ENCODE measurements around the gene TES.
A peak's percentile ranks its signal among the peaks of the same experiment; 100 is the strongest.

The TES gene

DNA sequence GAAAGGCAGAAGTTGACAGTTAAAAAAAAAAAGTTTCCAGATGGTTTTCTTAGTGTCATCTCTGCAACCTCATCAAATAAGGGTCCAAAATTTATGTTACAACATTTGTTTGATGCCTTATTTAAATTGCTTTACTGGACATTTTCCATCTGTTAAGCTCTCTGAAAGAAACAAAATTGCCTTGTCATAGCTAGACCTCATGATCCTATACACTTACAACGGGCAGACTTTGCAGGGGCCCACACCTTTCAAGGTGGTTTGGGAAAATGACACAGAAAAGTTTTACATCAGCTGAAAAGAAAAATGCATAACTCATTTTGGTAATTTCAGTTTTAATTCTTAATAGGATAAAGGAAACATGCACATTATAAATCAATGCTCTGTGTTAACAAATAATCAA lies 1.4 kb upstream of the TES start:
- Mint-ChIP-seq H3K4me3 (no peak overlapping the region), H3K9me3 (no peaks in the 10 kb centered on the region), H3K27me3 (no peaks in the 10 kb centered on the region), H3K36me3 (peaks cover 1% of the 10 kb centered on the region), H3K27ac (no peak overlapping the region), H3K4me1 (peaks cover 13% of the 10 kb centered on the region)
- DNase-seq (ENCODE audit: low spot score in 2 of 2) (no peak), ATAC-seq (ENCODE audit: low read depth) (no peak)

DNA sequence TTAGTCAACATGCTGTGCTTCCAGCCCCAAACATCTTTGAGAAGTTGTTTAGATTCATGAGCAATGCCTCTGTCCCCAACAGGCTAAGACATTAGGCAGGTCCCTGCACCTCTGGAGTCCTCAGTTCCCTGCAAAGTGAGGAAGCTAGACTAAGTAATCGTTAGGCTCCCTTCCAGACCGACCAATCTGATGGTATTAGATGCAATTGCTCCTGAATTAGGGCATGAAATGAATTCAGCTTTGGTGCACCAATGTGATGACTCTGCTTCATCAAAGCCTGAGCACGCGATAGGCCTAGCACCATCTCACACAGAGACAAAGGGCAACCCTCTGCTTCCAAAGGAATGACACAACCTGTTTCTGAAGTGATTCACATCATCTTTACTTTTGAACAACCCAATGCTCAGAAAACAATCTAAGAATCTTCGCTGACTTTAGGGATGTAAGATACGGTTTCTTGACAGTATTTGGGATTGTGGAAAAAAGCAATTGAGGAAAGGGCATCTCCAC lies 723 bp upstream of the TES start:
- no peaks in the 10 kb centered on the region for H3K27me3 Mint-ChIP-seq
- H3K9me3 Mint-ChIP-seq = no peaks in the 10 kb centered on the region
- no peak for DNase-seq (ENCODE audit: low spot score in 2 of 2)
- ATAC-seq (ENCODE audit: low read depth) = no peak
- peaks cover 14% of the 10 kb centered on the region for H3K4me1 Mint-ChIP-seq
- H3K4me3 Mint-ChIP-seq = peak overlapping the region; percentile 95
- peaks cover 2% of the 10 kb centered on the region for H3K36me3 Mint-ChIP-seq
- peak overlapping the region; percentile 15 for H3K27ac Mint-ChIP-seq

DNA sequence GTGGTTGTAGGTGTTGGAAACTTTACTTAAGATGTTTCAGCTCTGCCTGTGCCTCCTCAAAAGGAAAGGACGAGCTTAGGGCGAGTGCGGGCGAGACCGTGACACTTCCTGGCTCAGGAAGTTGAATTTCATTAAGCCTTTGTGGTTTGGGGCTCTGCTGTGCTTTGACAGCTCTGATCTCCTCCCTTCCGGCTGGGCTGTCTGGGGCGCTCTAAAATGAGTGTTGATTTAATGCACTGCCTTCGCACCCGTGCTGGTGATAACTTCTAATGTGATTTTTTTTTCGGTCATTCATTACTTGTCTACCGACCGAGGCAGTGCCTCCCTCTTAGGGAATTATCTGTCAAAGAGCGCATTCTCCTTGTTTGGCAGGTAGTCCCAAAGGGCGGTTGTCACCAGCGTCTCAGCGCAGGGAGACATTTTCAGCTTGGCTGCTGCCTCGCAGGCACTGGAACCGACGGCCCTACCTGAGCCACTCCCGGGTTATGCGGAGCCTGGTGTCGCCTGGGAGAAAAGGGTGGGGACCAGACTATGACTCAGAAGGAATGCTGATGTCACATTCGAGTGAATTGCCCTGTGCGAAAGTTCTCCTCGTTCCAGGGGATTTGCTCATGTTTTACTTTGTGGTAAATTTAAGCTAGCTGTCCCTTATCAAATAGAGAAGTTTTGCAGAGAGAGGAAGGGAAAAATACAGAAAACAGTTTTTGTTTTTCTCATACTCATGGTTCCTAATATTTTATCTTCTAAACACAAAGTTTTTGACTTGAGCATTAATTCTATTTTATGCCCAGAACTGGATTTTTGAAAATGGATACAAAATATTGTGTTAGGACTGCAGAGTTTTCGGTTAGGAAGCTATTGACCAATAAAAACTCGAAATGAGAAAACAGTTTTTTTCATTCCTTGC lies 920 bp downstream of the TES start:
- peaks cover 23% of the 10 kb centered on the region for H3K4me1 Mint-ChIP-seq

DNA sequence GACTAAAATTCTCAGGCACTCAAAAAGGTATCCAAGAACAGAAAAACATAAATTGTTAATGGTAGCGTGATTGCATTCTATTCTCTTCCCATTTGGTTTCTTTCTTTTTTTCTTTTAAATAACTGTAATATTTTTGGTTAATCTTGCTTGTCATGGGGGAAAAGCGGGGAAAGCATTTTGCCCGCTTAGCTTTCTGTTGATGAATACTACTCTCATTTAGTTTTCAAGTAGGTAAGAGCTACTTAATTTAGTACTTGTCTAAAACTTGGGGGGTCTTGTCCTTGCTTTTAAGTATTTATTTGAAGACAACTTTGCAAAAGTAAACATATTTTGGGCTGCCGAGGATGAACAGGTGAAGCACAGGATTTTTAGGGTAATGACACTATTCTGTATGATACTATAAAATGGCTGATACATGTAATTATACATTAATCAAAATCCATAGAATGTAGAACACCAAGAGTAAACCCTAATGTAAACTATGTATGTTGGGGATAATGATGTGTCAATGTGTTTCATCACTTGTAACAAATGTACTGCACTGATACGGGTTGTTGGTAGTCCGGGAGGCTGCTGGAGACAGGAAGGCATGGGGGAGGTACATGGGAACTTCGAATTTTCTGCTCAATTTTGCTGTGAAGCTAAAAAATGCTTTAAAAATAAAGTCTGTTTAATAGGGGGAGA lies 1.7 kb downstream of the TES start:
- Mint-ChIP-seq H3K27ac (peak overlapping the region; percentile 92), H3K36me3 (peaks cover 9% of the 10 kb centered on the region), H3K9me3 (no peaks in the 10 kb centered on the region), H3K4me1 (peaks cover 25% of the 10 kb centered on the region), H3K27me3 (no peaks in the 10 kb centered on the region), H3K4me3 (peak overlapping the region; percentile 95)
- ATAC-seq (ENCODE audit: low read depth) = no peak
- DNase-seq (ENCODE audit: low spot score in 2 of 2) = no peak

More for the DNA sequence above, 920 bp downstream of the TES start:
- Mint-ChIP-seq H3K36me3 (peaks cover 9% of the 10 kb centered on the region), H3K27ac (peak overlapping the region; percentile 92), H3K4me3 (peak overlapping the region; percentile 95), H3K9me3 (no peaks in the 10 kb centered on the region), H3K27me3 (no peaks in the 10 kb centered on the region)
- peak; percentile 33 to 40 for DNase-seq (ENCODE audit: low spot score in 2 of 2)
- ATAC-seq (ENCODE audit: low read depth) = peak; percentile 79

GRCh38 chr7:116212869-116213268 lies 2.5 kb downstream of the TES start:
- ATAC-seq (ENCODE audit: low read depth) = no peak
- Mint-ChIP-seq H3K27me3 (no peaks in the 10 kb centered on the region), H3K27ac (peak overlapping the region; percentile 92), H3K4me3 (peak overlapping the region; percentile 95), H3K36me3 (peaks cover 9% of the 10 kb centered on the region), H3K9me3 (no peaks in the 10 kb centered on the region), H3K4me1 (peaks cover 28% of the 10 kb centered on the region)
- no peak for DNase-seq (ENCODE audit: low spot score in 2 of 2)

DNA sequence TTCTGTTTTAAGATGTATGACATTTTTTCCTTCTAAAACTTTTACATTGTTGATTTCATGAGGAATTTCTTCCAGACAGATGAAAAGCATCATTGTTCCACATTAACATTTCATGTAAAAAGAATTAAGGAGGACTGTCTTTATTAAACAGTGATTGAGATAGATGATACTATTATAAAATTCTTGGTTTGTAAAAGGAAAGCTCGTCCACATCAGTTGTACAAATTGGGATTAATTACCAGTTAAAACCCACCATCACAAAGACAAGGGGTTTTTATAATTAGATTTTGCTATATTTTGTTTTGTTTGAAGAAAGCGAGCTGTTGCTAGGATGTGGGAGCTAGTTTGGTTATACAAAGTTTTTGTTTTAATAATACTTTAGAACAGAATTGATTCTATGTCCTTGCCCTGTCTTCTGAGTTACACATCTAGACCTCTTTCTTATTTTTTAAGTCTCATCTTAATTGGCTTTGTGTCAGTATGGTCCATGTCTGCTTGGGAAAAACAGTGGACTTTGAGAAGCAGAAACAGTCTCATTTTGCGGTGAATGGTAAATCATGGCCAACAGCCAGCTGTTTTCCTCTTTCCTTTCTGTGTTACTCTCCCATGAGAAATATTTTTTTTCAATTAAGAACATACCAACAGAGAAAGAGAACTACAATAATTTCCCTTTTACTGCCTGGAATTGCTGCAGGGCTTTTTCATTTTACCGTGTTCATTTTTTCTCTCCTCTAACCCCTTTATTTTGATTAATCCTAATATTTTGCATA lies 3.2 kb downstream of the TES start:
- no peaks in the 10 kb centered on the region for H3K27me3 Mint-ChIP-seq
- peak overlapping the region; percentile 46 for H3K4me3 Mint-ChIP-seq
- H3K36me3 Mint-ChIP-seq = peaks cover 9% of the 10 kb centered on the region
- no peaks in the 10 kb centered on the region for H3K9me3 Mint-ChIP-seq
- no peak for DNase-seq (ENCODE audit: low spot score in 2 of 2)
- H3K4me1 Mint-ChIP-seq = peaks cover 30% of the 10 kb centered on the region
- no peak for ATAC-seq (ENCODE audit: low read depth)
- H3K27ac Mint-ChIP-seq = no peak overlapping the region

DNA sequence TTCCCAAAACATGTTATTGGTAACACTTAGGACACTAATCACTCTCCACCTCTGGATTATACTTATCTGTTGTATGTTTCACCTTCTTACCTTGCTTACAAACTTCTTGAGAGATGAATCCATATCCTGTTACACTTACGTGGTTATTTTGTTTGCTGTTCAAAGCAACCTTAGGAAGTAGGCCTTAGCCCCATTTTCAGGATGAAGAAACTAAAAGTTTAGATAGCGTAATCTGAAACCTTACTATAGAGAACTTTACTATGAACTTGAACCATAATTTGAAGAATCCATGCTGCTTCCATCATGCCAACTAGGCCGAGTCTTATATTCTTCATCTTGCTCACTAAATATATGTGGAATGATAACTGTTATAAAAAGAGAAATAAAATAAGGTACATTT lies 4.6 kb downstream of the TES start:
- ATAC-seq (ENCODE audit: low read depth) = no peak
- DNase-seq (ENCODE audit: low spot score in 2 of 2) = no peak
- Mint-ChIP-seq H3K36me3 (peaks cover 9% of the 10 kb centered on the region), H3K9me3 (no peaks in the 10 kb centered on the region), H3K27me3 (no peaks in the 10 kb centered on the region), H3K4me3 (no peak overlapping the region), H3K27ac (no peak overlapping the region), H3K4me1 (peaks cover 38% of the 10 kb centered on the region)

DNA sequence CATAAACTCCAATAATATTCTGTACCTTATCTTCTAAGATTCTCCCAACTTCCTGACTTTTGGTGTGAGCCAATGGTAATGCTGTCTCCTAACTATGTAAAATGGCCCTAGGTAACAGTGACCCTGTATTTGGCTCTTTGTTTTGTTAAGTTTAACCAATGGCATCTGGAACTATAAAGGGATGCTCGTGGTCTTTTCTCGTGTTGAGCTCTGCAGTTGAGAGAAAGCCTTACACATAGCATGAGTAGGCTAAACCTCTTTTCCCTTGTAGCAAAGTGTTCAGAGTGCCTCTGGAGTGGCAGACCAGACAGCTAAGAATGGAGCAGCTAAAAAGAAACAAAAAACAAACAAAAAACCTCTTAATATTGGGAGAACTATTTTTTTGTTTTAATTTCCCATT lies 5.2 kb downstream of the TES start:
- H3K27ac Mint-ChIP-seq = peak overlapping the region; percentile 38

GRCh38 chr7:116216956-116217571 lies 6.7 kb downstream of the TES start:
- Mint-ChIP-seq H3K4me1 (peaks cover 47% of the 10 kb centered on the region), H3K27ac (no peak overlapping the region), H3K27me3 (no peaks in the 10 kb centered on the region), H3K4me3 (no peak overlapping the region), H3K9me3 (no peaks in the 10 kb centered on the region), H3K36me3 (peaks cover 8% of the 10 kb centered on the region)
- no peak for DNase-seq (ENCODE audit: low spot score in 2 of 2)
- ATAC-seq (ENCODE audit: low read depth) = no peak

More for the DNA sequence above, 5.2 kb downstream of the TES start:
- Mint-ChIP-seq H3K9me3 (no peaks in the 10 kb centered on the region), H3K4me1 (peaks cover 40% of the 10 kb centered on the region), H3K36me3 (peaks cover 7% of the 10 kb centered on the region), H3K27me3 (no peaks in the 10 kb centered on the region), H3K4me3 (no peak overlapping the region)
- ATAC-seq (ENCODE audit: low read depth) (no peak), DNase-seq (ENCODE audit: low spot score in 2 of 2) (no peak)

DNA sequence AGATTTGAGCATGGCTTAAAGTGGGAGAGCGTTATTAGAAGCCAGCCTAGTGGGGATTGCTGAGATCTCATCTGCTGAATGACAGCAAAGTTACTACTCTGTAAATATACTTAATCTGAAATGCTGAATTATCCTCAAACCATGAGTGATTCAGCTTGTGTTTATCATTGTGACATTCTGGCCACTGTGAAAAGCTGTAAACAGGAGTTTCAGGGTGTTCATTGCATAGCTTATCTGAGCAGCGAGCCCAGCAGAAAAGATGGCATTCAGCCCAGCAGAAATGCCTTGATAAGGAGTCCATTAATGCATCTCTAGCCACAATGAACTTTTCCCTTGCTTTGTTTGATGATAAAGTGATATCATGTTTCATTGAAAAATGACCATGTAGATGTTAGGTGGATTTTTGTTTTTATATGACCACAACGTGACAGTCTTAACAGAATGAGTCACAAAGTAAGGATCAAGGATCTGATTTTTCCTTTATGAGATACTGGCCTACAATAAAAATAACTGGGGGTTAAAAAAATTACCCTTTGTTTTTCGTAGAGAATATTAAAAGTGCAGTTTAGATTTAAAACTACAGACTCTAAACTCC lies 7.8 kb downstream of the TES start:
- DNase-seq (ENCODE audit: low spot score in 2 of 2) (no peak), ATAC-seq (ENCODE audit: low read depth) (no peak)
- no peaks in the 10 kb centered on the region for H3K27me3 Mint-ChIP-seq

DNA sequence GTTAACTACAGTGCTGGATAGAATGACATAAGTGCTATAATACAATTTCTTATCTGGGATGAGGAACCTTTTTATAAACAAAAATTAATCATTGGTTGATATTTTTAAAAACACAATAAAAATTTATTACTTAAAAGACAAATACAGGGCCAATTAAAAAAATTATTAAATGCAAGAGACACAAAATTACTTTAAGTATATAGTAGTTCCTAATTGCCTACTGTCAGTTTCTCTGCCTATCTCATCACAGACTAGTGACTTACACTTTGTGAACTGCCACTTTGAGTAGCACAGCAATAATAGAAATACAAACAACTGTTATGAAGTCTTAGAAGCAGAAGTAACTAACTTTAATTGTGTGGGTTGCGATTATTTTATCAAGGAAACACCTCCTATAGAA lies 8.4 kb downstream of the TES start:
- Mint-ChIP-seq H3K4me3 (no peak overlapping the region), H3K27me3 (no peaks in the 10 kb centered on the region), H3K4me1 (peaks cover 45% of the 10 kb centered on the region), H3K27ac (no peak overlapping the region), H3K9me3 (no peaks in the 10 kb centered on the region), H3K36me3 (peaks cover 11% of the 10 kb centered on the region)
- no peak for DNase-seq (ENCODE audit: low spot score in 2 of 2)
- ATAC-seq (ENCODE audit: low read depth) = no peak

More for the DNA sequence above, 7.8 kb downstream of the TES start:
- Mint-ChIP-seq H3K27ac (peak overlapping the region; percentile 12), H3K36me3 (peaks cover 11% of the 10 kb centered on the region), H3K4me3 (no peak overlapping the region), H3K9me3 (no peaks in the 10 kb centered on the region), H3K4me1 (peaks cover 43% of the 10 kb centered on the region)

GRCh38 chr7:116219288-116219687 lies 8.9 kb downstream of the TES start:
- H3K4me3 Mint-ChIP-seq = no peak overlapping the region
- no peaks in the 10 kb centered on the region for H3K9me3 Mint-ChIP-seq
- H3K4me1 Mint-ChIP-seq = peaks cover 49% of the 10 kb centered on the region
- DNase-seq (ENCODE audit: low spot score in 2 of 2) = no peak
- H3K27ac Mint-ChIP-seq = peak overlapping the region; percentile 72
- ATAC-seq (ENCODE audit: low read depth) = no peak
- no peaks in the 10 kb centered on the region for H3K27me3 Mint-ChIP-seq
- H3K36me3 Mint-ChIP-seq = peaks cover 11% of the 10 kb centered on the region

- Mint-ChIP-seq H3K4me3 (no peak overlapping the region), H3K27ac (peak overlapping the region; percentile 72)
- no peak for ATAC-seq (ENCODE audit: low read depth)
These were observed 9.5 kb downstream of the TES start for GRCh38 chr7:116219834-116220233.

More at GRCh38 chr7:116219834-116220233, 9.5 kb downstream of the TES start:
- no peak for DNase-seq (ENCODE audit: low spot score in 2 of 2)
- H3K4me1 Mint-ChIP-seq = peaks cover 51% of the 10 kb centered on the region
- H3K27me3 Mint-ChIP-seq = no peaks in the 10 kb centered on the region
- peaks cover 8% of the 10 kb centered on the region for H3K36me3 Mint-ChIP-seq
- H3K9me3 Mint-ChIP-seq = no peaks in the 10 kb centered on the region

Measured in memory B cell (primary cell).